GM23248 (cell line): ENCODE results near the gene SRP54. TPM values are rescaled to one million over a fixed set of nuclear protein-coding genes. Genes with fewer than 3 reads are reported as not detected.

Experiments used
- DNase-seq: peaks from one replicate; pipeline ENCODE4 v3.0.0-alpha.2; 2015
- H2AFZ ChIP-seq: fragments of 200-600 bp; sonication (generic); 2 replicates; pipeline ENCODE4 v1.6.1; 2016; ENCODE audit warnings: antibody characterized with exemption
- H3F3A ChIP-seq: fragments of 200-600 bp; sonication (generic); 2 replicates; pipeline ENCODE4 v1.6.1; 2016; ENCODE audit warnings: mild to moderate bottlenecking, antibody characterized with exemption, mixed run types; ENCODE audit not compliant: insufficient read depth
- H3K27ac ChIP-seq: fragments of 200-600 bp; sonication (generic); 2 replicates; pipeline ENCODE4 v1.5.1; 2016; ENCODE audit warnings: mild to moderate bottlenecking
- H3K27me3 ChIP-seq: fragments of 200-600 bp; sonication (generic); replicated peaks from 2 replicates; pipeline ENCODE4 v1.6.1; 2016; ENCODE audit warnings: mild to moderate bottlenecking; ENCODE audit not compliant: insufficient read depth
- H3K36me3 ChIP-seq: fragments of 200-600 bp; sonication (generic); 2 replicates; pipeline ENCODE4 v1.6.1; 2016; ENCODE audit warnings: low read depth, mild to moderate bottlenecking
- H3K4me1 ChIP-seq: fragments of 200-600 bp; sonication (generic); 2 replicates; pipeline ENCODE4 v1.6.1; 2016; ENCODE audit warnings: mild to moderate bottlenecking; ENCODE audit not compliant: insufficient read depth
- H3K4me2 ChIP-seq: fragments of 200-600 bp; sonication (generic); one replicate; pipeline ENCODE4 v1.6.1; 2016; ENCODE audit warnings: mild to moderate bottlenecking; ENCODE audit not compliant: unreplicated experiment
- H3K4me3 ChIP-seq: fragments of 200-600 bp; sonication (generic); 2 replicates; pipeline ENCODE4 v1.5.1; 2016; ENCODE audit warnings: mild to moderate bottlenecking
- H3K79me2 ChIP-seq: fragments of 200-600 bp; sonication (generic); 2 replicates; pipeline ENCODE4 v1.6.1; 2016; ENCODE audit warnings: mild to moderate bottlenecking; ENCODE audit not compliant: insufficient read depth
- H3K9ac ChIP-seq: fragments of 200-600 bp; sonication (generic); 2 replicates; pipeline ENCODE4 v1.6.1; 2016; ENCODE audit warnings: mild to moderate bottlenecking
- H3K9me2 ChIP-seq: fragments of 200-600 bp; sonication (generic); 2 replicates; pipeline ENCODE4 v1.6.1; 2016; ENCODE audit warnings: mixed run types, mild to moderate bottlenecking, moderate library complexity; ENCODE audit not compliant: insufficient read depth
- H3K9me3 ChIP-seq: fragments of 200-600 bp; sonication (generic); one replicate; pipeline ENCODE4 v1.6.1; 2017; ENCODE audit warnings: low read depth
- H4K20me1 ChIP-seq: fragments of 200-600 bp; sonication (generic); 2 replicates; pipeline ENCODE4 v1.6.0; 2016; ENCODE audit not compliant: insufficient read depth
- EZH2 ChIP-seq: fragments of 200-600 bp; sonication (generic); IDR thresholded peaks from 2 replicates; pipeline ENCODE4 v1.6.1; 2018; ENCODE audit warnings: antibody characterized with exemption, mild to moderate bottlenecking; ENCODE audit not compliant: insufficient read depth, poor library complexity, severe bottlenecking
- EZH2phosphoT487 ChIP-seq: fragments of 200-600 bp; sonication (generic); IDR thresholded peaks from 2 replicates; pipeline ENCODE4 v1.6.1; 2018; ENCODE audit warnings: antibody characterized with exemption, moderate library complexity, mild to moderate bottlenecking, low read depth; ENCODE audit not compliant: insufficient read depth
- WGBS, 2 experiments: methylation state at CpG; one replicate each; pipeline ENCODE4 v1.1.6; 2015 to 2017; ENCODE audit warnings: low lambda C conversion rate in 2 of 2, low coverage in 1 of 2; ENCODE audit errors: missing lambda C conversion rate in 2 of 2; 5-methylcytosine and 5-hydroxymethylcytosine counted together
- in situ Hi-C: fragments of 300-500 bp; cut with MboI; formaldehyde crosslinking; loops from 2 replicates; pipeline ENCODE4 v1.15.0; 2020
- polyA plus RNA-seq: library from polyadenylated mRNA; unstranded; fragments of >200 nt; fragmentation: Nextera tagmentation; extraction: Ambion mirVana; gene quantifications from 2 replicates; pipeline ENCODE4 v1.2.1, GENCODE V29; 2016
- total RNA-seq: library from RNA; depleted of rRNA; stranded (reverse); fragments of >200 nt; shearing (Covaris generic); gene quantifications from 2 replicates; pipeline ENCODE4 v1.2.3, GENCODE V29; 2014

Gene SRP54
- total and polyA plus RNA-seq, 2 experiments from 2014 or later = 78.0 to 78.8 TPM

- Histone ChIP-seq H3K27me3 (no peaks in the 10 kb centered on the region), H3K79me2 (peaks cover 9% of the 10 kb centered on the region), H3K36me3 (no peaks in the 10 kb centered on the region), H3F3A (peaks cover 29% of the 10 kb centered on the region), H3K4me2 (no peak overlapping the region), H3K9me3 (no peaks in the 10 kb centered on the region), H4K20me1 (no peaks in the 10 kb centered on the region), H3K4me3 (no peak overlapping the region), H3K9me2 (no peaks in the 10 kb centered on the region), H3K27ac (no peak overlapping the region), H2AFZ (no peak overlapping the region), H3K9ac (no peak overlapping the region), H3K4me1 (peaks cover 13% of the 10 kb centered on the region; the same call in 1 of the 2 replicates)
- in situ Hi-C loops = no loop called here
- TF ChIP-seq EZH2 (no peak), EZH2phosphoT487 (no peak)
- DNase-seq = no peak
- 85 to 86% methylated on average over 3 of the region's 3 CpGs for WGBS, 2 experiments
Observed at GRCh38 chr14:35042632-35043031, 59.8 kb downstream of the SRP54 start.

GRCh38 chr14:35043046-35043445, 60.3 kb downstream of the SRP54 start:
- H4K20me1 ChIP-seq = no peaks in the 10 kb centered on the region
- in situ Hi-C loops = no loop called here
- H2AFZ ChIP-seq = no peak overlapping the region
- H3K4me3 ChIP-seq = no peak overlapping the region
- no peaks in the 10 kb centered on the region for H3K36me3 ChIP-seq
- no peaks in the 10 kb centered on the region for H3K27me3 ChIP-seq
- H3K4me1 ChIP-seq = peaks cover 17% of the 10 kb centered on the region; the same call in 1 of the 2 replicates
- WGBS, 2 experiments = 95 to 98% methylated on average over 2 of the region's 2 CpGs
- peak; percentile 3 for DNase-seq
- H3F3A ChIP-seq = peaks cover 29% of the 10 kb centered on the region
- no peak overlapping the region for H3K4me2 ChIP-seq
- no peaks in the 10 kb centered on the region for H3K9me3 ChIP-seq
- H3K79me2 ChIP-seq = peaks cover 13% of the 10 kb centered on the region
- no peaks in the 10 kb centered on the region for H3K9me2 ChIP-seq
- no peak overlapping the region for H3K27ac ChIP-seq
- TF ChIP-seq EZH2 = no peak
- no peak for TF ChIP-seq EZH2phosphoT487
- H3K9ac ChIP-seq = no peak overlapping the region

DNA sequence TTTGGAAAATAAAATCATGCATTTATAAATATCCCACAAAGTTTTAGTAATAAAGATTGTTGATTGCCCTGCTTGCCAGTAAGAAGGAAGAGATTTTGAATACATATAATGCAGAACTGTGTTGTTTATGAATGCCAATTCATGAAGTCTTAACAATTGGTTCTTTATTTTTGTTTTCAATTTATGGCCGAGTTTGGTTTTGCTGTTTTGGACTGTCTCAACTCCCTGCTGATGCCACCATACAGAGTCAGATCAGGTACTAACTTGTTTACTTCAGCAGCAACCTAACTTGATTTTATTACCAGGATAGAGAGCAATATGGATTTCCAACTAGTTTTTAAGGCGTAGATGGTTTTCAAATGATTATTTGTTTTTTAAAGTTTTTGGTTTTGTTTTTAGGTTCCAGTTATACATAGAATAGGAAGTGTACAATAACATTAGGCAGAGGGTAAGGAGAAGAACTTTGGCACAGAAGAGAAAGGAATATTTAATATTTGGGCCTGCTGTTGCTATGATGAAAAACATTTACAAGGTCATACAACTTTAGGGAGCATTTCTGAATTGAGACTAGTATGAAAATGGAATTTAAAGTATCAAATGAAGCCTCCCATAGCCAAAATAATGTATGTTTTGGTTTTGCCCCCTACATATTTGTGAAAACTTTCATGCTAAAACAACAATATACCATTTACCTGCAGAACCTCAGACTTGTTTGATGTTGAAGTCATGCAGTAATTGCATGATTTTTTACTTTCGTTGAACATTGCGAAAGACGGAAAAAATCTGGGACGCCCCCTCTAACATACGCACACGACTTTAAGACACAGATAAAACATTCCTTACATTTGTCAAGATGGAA, 62.4 kb downstream of the SRP54 start:
- peaks cover 27% of the 10 kb centered on the region; the same call in 1 of the 2 replicates for H3K4me1 ChIP-seq
- H3K4me2 ChIP-seq = peak overlapping the region; percentile 85
- H3K79me2 ChIP-seq = peaks cover 33% of the 10 kb centered on the region
- in situ Hi-C loops = no loop called here
- 24 to 25% methylated on average over 8 of the region's 8 CpGs for WGBS, 2 experiments
- H4K20me1 ChIP-seq = no peaks in the 10 kb centered on the region
- H3K27ac ChIP-seq = peak overlapping the region; percentile 96
- no peaks in the 10 kb centered on the region for H3K27me3 ChIP-seq
- H3K9me3 ChIP-seq = no peaks in the 10 kb centered on the region
- H3K4me3 ChIP-seq = peak overlapping the region; percentile 82
- H2AFZ ChIP-seq = peak overlapping the region; percentile 89
- H3K9ac ChIP-seq = peak overlapping the region; percentile 93
- peak; percentile 61 for DNase-seq
- H3K9me2 ChIP-seq = no peaks in the 10 kb centered on the region
- TF ChIP-seq EZH2phosphoT487 = no peak
- TF ChIP-seq EZH2 = no peak
- peaks cover 29% of the 10 kb centered on the region for H3F3A ChIP-seq
- H3K36me3 ChIP-seq = peaks cover 4% of the 10 kb centered on the region; the same call in 1 of the 2 replicates

- in situ Hi-C loops = no loop called here
- H3K36me3 ChIP-seq = peaks cover 4% of the 10 kb centered on the region; the same call in 1 of the 2 replicates
- H3K4me3 ChIP-seq = peak overlapping the region; percentile 82
- H3K9ac ChIP-seq = peak overlapping the region; percentile 93
- peak overlapping the region; percentile 85 for H3K4me2 ChIP-seq
- H2AFZ ChIP-seq = peak overlapping the region; percentile 89
- no peaks in the 10 kb centered on the region for H3K9me3 ChIP-seq
- WGBS, 2 experiments = 1 to 2% methylated on average over 6 of the region's 6 CpGs
- no peaks in the 10 kb centered on the region for H3K9me2 ChIP-seq
- peaks cover 29% of the 10 kb centered on the region; the same call in 1 of the 2 replicates for H3K4me1 ChIP-seq
- H3K27me3 ChIP-seq = no peaks in the 10 kb centered on the region
- peak overlapping the region; percentile 96 for H3K27ac ChIP-seq
- TF ChIP-seq EZH2phosphoT487 = no peak
- no peak for TF ChIP-seq EZH2
- H3K79me2 ChIP-seq = peaks cover 36% of the 10 kb centered on the region
- H3F3A ChIP-seq = peaks cover 29% of the 10 kb centered on the region
- DNase-seq = no peak
- H4K20me1 ChIP-seq = no peaks in the 10 kb centered on the region
Observed at GRCh38 chr14:35045798-35046047, 62.9 kb downstream of the SRP54 start.
